ENCODE data around the gene PRRT2. TPM values are rescaled to one million over a fixed set of nuclear protein-coding genes. Genes with fewer than 3 reads are reported as not detected.

PRRT2 gene
- total and polyA plus RNA-seq, 10 of the 15 experiments (the other 5 are each of a cell fraction or from before 2014, with no cell fraction given), result 0.08 to 0.49 (median 0.12) TPM; not detected in 4

- peaks cover 13% of the 10 kb centered on the region for H3K4me1 ChIP-seq (ENCODE audit: control insufficient read depth, insufficient read depth, low read length)
- ChIA-PET POLR2A (interaction anchor here (1.0 to 1.3 kb wide), 3 partner anchors 10 to 53 kb away, joined by 3 to 4 read pairs (median 4); no protein-coding TSS in a partner anchor), CTCF (interaction anchor here (0.6 to 3.4 kb wide), 22 partner anchors 9 to 468 kb away, joined by 3 to 24 read pairs (median 4); no protein-coding TSS in a partner anchor), SMC1A (ENCODE audit: uncharacterized antibody, unreplicated experiment) (interaction anchor here (0.6 to 2.2 kb wide), 8 partner anchors 19 to 104 kb away, joined by 3 to 10 read pairs (median 4); no protein-coding TSS in a partner anchor), RAD21 (ENCODE audit: unreplicated experiment) (interaction anchor here (0.5 to 1.6 kb wide), 10 partner anchors 29 to 85 kb away, joined by 3 to 8 read pairs (median 4); partner anchors contain the start of gene PAGR1)
- H3K27me3 ChIP-seq (replicated peaks in 1 of 2; ENCODE audit: control insufficient read depth in 2 of 2, insufficient read depth in 2 of 2, low read length in 1 of 2), result no peaks in the 10 kb centered on the region
- H3K79me2 ChIP-seq (ENCODE audit: control insufficient read depth, insufficient read depth, low read length), result peaks cover 2% of the 10 kb centered on the region
- WGBS (ENCODE audit: insufficient coverage, insufficient replicate concordance, low lambda C conversion rate, missing lambda C conversion rate), result 14% methylated on average over 38 of the region's 38 CpGs
- FAIRE-seq (no peak), DNase-seq (ENCODE audit: low read depth, low spot score) (no peak), ATAC-seq (peak; percentile 89)
- no peaks in the 10 kb centered on the region for H3K9me3 ChIP-seq (replicated peaks; ENCODE audit: control insufficient read depth, insufficient read depth, low read length)
- peak overlapping the region; percentile 15; the same call in 1 of the 2 replicates for H3K4me3 ChIP-seq
- peak overlapping the region; percentile 88 for H2AFZ ChIP-seq (ENCODE audit: control insufficient read depth, low read depth, low read length)
- BruUV-seq (replicated peaks), result no TSS peak
- in situ Hi-C loops (cut with MboI), result loop anchor here (5.0 kb wide), 1 partner anchor 53 kb away; no protein-coding TSS in a partner anchor
- peak overlapping the region; percentile 76 for H3K4me2 ChIP-seq (ENCODE audit: control insufficient read depth, insufficient read depth)
- no peaks in the 10 kb centered on the region for H3K36me3 ChIP-seq (ENCODE audit: control insufficient read depth in 2 of 2, insufficient read depth in 2 of 2, low read length in 1 of 2)
- no peak overlapping the region; the same call in 1 of the 2 replicates for H3K9ac ChIP-seq (ENCODE audit: control insufficient read depth, insufficient read depth, low read length)
- intact Hi-C loops (cut with micrococcal nuclease; ENCODE audit: unreplicated experiment), result loop anchor here (5.0 kb wide), 1 partner anchor 38 kb away; the partner anchor contains the start of gene C16orf54
- H3K27ac ChIP-seq (ENCODE audit: control insufficient read depth, insufficient read depth), result no peak overlapping the region
- H4K20me1 ChIP-seq (ENCODE audit: control insufficient read depth, insufficient read depth), result no peaks in the 10 kb centered on the region
- TF ChIP-seq RFX5 (IDR thresholded peaks at IDR 0.05; ENCODE audit: low read depth, low read length) (no peak), ASH2L (IDR thresholded peaks at IDR 0.05; ENCODE audit: borderline replicate concordance, low read depth) (no peak), TCF3 (IDR thresholded peaks at IDR 0.05; ENCODE audit: borderline replicate concordance, insufficient read depth, low read depth, low read length) (0 out of 2 replicates have a peak, but pooled peaks have one; percentile 14), HCFC1 (IDR thresholded peaks at IDR 0.05; ENCODE audit: low read length) (no peak), NR2C2 (IDR thresholded peaks at IDR 0.05; ENCODE audit: borderline replicate concordance, control insufficient read depth, insufficient read length, low read depth) (no peak), CBX5 (IDR thresholded peaks at IDR 0.05; ENCODE audit: low read depth) (0 out of 2 replicates have a peak, but pooled peaks have one; percentile 74), FOXM1 (IDR thresholded peaks at IDR 0.05; ENCODE audit: low read depth, low read length) (no peak), POU2F2 (IDR thresholded peaks at IDR 0.05; ENCODE audit: borderline replicate concordance, low read depth, low read length) (peak; percentile 32; the same call in 1 of the 3 replicates), RELA (IDR thresholded peaks at IDR 0.05; ENCODE audit: borderline replicate concordance, partially characterized antibody) (no peak), CHD1 (IDR thresholded peaks at IDR 0.05; ENCODE audit: low read depth, low read length) (no peak), RCOR1 (conservative IDR thresholded peaks at IDR 0.05; ENCODE audit: low read depth, low read length) (no peak), CEBPB (IDR thresholded peaks at IDR 0.05; ENCODE audit: borderline replicate concordance in 1 of 2, low read depth in 2 of 2, low read length in 2 of 2) (no peak), HDAC2 (IDR thresholded peaks at IDR 0.05) (no peak), NRF1 (conservative IDR thresholded peaks at IDR 0.05; ENCODE audit: low read depth, low read length) (no peak), KDM1A (IDR thresholded peaks at IDR 0.05; ENCODE audit: borderline replicate concordance) (no peak), TARDBP (IDR thresholded peaks at IDR 0.05; ENCODE audit: borderline replicate concordance) (no peak), ZZZ3 (IDR thresholded peaks at IDR 0.05; ENCODE audit: control insufficient read depth, insufficient read length, low read depth) (no peak), GABPA (IDR thresholded peaks at IDR 0.05; ENCODE audit: low read depth) (no peak), MTA3 (IDR thresholded peaks at IDR 0.05; ENCODE audit: borderline replicate concordance, low read length) (no peak)
- TF ChIP-seq, protein P1, sequence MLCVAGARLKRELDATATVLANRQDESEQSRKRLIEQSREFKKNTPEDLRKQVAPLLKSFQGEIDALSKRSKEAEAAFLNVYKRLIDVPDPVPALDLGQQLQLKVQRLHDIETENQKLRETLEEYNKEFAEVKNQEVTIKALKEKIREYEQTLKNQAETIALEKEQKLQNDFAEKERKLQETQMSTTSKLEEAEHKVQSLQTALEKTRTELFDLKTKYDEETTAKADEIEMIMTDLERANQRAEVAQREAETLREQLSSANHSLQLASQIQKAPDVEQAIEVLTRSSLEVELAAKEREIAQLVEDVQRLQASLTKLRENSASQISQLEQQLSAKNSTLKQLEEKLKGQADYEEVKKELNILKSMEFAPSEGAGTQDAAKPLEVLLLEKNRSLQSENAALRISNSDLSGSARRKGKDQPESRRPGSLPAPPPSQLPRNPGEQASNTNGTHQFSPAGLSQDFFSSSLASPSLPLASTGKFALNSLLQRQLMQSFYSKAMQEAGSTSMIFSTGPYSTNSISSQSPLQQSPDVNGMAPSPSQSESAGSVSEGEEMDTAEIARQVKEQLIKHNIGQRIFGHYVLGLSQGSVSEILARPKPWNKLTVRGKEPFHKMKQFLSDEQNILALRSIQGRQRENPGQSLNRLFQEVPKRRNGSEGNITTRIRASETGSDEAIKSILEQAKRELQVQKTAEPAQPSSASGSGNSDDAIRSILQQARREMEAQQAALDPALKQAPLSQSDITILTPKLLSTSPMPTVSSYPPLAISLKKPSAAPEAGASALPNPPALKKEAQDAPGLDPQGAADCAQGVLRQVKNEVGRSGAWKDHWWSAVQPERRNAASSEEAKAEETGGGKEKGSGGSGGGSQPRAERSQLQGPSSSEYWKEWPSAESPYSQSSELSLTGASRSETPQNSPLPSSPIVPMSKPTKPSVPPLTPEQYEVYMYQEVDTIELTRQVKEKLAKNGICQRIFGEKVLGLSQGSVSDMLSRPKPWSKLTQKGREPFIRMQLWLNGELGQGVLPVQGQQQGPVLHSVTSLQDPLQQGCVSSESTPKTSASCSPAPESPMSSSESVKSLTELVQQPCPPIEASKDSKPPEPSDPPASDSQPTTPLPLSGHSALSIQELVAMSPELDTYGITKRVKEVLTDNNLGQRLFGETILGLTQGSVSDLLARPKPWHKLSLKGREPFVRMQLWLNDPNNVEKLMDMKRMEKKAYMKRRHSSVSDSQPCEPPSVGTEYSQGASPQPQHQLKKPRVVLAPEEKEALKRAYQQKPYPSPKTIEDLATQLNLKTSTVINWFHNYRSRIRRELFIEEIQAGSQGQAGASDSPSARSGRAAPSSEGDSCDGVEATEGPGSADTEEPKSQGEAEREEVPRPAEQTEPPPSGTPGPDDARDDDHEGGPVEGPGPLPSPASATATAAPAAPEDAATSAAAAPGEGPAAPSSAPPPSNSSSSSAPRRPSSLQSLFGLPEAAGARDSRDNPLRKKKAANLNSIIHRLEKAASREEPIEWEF (IDR thresholded peaks at IDR 0.05; ENCODE audit: insufficient replicate concordance, low read depth, low read length), result no peak
Observed at GRCh38 chr16:29784901-29785500, 27.0 kb upstream of the PRRT2 start.

Measured in GM12878 (cell line).